Left colon (tissue), 2 donors: ENCODE results near the gene BCL7C. TPM values are rescaled to one million over a fixed set of nuclear protein-coding genes. Genes with fewer than 3 reads are reported as not detected.

ENCODE experiments used
- ATAC-seq: fragments of 200-7000 bp; cut with Tn5 transposase; one replicate; pipeline ENCODE4 v1.9.1; 2020; ENCODE audit warnings: mild to moderate bottlenecking, moderate library complexity
- DNase-seq, 2 donors: peaks; one replicate each; pipeline ENCODE4 v3.0.0-alpha.2; 2020
- intact Hi-C, 2 donors: fragments of 100-400 bp; cut with DNase I in 1 of 2; cut with micrococcal nuclease in 1 of 2; formaldehyde crosslinking; loops; one replicate each; pipeline versions ENCODE4 v1.11.2 to v1.14.0; 2022; cut with DNase I, micrococcal nuclease
- microRNA-seq, 2 donors: library from miRNA; unstranded; fragments of <30 nt; microRNA quantifications; one replicate each; pipeline versions ENCODE4 v1.1.0 to v1.2.0, GENCODE V29; 2020
- total RNA-seq, 2 donors: library from RNA; stranded (reverse); fragmentation: NEBNext Ultra II Directional; extraction: Animal tissue kit (Norgen Biotek cat#: 25700); gene quantifications; one replicate each; pipeline ENCODE4 v1.2.1, GENCODE V29; 2021
- donor health status: DM: no; HTN: no; CAD: no.
- donor health status: DM: yes; HTN: yes; CAD: no.

Gene BCL7C
- total RNA-seq, 2 donors from 2014 or later: 22.3 to 23.5 TPM

DNA sequence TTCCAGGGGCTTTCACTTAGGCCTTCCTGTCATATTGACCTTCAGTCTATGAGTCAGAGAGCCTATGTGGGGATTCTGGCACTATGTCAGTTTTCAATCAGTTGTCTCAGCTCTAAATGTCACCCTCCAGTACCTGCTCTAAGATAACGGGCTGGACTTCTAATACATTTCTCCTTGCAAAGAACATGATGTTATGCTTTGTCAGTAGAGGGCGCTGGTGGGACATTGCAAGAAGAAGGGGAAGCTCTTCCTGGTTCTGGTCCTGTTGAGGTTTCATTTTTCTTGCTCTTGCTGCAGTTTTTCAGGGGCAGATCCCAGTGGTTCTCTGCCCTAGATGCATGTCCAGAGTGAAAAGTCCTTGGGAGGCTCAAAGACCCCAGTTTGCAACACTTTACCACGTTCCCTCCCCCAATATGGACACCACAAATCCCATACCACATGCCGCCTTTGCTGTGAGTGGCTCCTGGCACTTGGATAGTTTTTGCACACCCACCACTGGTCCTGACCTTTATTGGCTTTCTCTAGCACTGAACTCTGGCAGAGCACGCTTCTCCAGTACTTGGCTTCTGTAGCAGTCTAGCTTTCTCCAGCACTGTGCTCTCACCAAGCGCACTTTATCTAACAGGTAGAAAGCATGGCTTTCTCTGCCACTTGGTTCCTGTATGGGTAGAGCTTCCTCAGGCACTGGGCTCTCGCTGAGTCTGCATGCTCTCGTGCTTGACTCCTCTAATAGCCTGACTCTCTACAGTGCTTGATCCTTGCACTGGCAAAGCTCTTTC lies 49.0 kb downstream of the BCL7C start:
- intact Hi-C loops: loop anchor here (5.0 to 10.0 kb wide), 3 partner anchors 57 to 77 kb away; partner anchors contain the start of gene FBXL19 (in 1 of the 2)
- ATAC-seq (peak; percentile 83), DNase-seq (peak; percentile 71 to 83)

DNA sequence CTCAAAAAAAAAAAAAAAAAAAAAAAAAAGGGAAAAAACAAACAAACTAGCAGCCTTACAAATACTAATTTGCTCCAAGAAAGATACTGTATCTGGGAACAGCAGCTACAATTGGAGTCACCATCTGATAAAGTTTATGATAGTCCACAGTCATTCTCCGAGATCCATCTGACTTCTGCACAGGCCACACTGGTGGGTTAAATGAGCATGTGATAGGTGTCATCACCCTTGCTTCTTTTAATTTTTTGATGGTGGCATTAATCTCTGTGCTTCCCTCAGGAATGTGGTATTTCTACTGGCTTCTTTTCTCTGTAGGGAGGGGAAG lies 49.6 kb downstream of the BCL7C start:
- ATAC-seq (no peak), DNase-seq (no peak)
- intact Hi-C loops: loop anchor here (5.0 to 10.0 kb wide), 2 partner anchors 70 to 78 kb away; partner anchors contain the start of gene FBXL19 (in 1 of the 2)

DNA sequence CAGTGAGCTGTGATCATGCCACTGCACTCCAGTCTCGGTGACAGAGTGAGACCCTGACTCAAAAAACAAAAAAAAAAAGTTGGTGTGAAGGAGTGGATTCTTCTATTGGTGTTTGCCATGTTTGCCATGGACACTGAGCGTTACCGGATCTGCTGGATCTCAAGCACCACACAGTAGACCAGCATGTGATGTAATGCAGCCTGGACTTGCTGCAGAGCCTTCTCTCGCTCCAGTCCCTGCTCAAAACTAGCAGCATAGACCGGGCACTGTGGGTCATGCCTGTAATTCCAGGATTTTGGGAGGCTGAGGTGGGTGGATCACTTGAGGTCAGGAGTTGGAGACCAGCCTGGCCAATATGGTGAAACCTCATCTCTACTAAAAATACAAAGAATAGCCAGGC lies 50.4 kb downstream of the BCL7C start:
- ATAC-seq: no peak
- intact Hi-C loops: loop anchor here (5.0 to 10.0 kb wide), 2 partner anchors 71 to 79 kb away; partner anchors contain the start of gene FBXL19 (in 1 of the 2)
- no peak for DNase-seq

DNA sequence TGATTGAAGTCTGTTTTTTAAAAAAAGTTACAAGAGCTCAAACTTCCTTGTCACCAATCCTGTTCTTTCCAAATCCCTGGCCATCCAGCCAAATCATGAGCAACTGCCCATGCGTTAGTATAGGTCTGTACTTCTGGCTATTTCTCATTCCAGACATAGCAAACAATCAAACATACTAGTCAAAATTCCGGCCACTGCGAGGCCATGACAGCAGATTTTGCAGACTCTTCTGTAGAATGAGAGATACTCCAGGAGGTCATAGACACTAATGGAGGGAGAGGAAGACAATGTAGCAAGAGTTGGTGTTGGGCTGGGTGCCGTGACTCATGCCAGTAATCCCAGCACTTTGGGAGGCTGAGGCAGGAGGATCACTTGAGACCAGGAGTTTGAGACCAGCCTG lies 50.9 kb downstream of the BCL7C start:
- DNase-seq: no peak
- intact Hi-C loops: loop anchor here (5.0 to 10.0 kb wide), 2 partner anchors 72 to 79 kb away; partner anchors contain the start of gene FBXL19 (in 1 of the 2)
- no peak for ATAC-seq

DNA sequence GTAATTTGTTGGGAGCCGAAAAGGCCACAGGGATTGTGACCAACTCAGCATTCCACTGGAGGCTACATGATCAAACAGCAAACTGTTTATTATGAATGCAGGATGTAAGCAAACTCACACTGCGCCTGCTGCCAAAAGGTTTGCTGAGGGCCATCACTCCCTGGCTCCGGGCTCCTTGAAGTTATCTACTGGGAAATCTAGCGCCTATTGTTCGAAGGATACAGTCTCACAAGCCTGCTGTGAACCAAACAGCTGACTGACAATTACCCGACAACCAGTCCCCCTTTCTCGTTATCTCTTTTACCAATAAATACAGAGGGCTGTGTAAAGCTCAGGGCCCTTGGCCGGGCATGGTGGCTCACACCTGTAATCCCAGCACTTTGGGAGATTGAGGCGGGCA lies 52.5 kb downstream of the BCL7C start:
- intact Hi-C loops: loop anchor here (5.0 to 10.0 kb wide), 2 partner anchors 73 to 81 kb away; partner anchors contain the start of gene FBXL19 (in 1 of the 2)
- ATAC-seq: no peak
- DNase-seq: no peak

DNA sequence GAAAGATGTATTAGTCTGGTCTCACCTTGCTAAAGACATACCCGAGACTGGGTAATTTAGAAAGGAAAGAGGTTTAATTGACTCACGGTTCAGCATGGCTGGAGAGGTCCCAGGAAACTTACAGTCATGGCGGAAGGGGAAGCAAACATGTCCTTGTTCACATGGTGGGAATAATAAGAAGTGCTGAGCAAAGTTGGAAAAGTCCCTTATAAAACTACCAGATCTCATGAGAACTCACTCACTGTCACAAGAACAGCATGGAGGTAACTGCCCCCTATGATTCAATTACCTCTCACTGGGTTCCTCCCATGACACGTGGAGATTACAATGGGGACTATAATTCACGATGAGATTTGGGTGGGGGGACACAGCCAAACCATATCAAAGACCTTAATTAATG lies 53.3 kb downstream of the BCL7C start:
- no peak for DNase-seq
- intact Hi-C loops: loop anchor here (5.0 to 10.0 kb wide), 2 partner anchors 74 to 82 kb away; partner anchors contain the start of gene FBXL19 (in 1 of the 2)
- ATAC-seq: no peak

DNA sequence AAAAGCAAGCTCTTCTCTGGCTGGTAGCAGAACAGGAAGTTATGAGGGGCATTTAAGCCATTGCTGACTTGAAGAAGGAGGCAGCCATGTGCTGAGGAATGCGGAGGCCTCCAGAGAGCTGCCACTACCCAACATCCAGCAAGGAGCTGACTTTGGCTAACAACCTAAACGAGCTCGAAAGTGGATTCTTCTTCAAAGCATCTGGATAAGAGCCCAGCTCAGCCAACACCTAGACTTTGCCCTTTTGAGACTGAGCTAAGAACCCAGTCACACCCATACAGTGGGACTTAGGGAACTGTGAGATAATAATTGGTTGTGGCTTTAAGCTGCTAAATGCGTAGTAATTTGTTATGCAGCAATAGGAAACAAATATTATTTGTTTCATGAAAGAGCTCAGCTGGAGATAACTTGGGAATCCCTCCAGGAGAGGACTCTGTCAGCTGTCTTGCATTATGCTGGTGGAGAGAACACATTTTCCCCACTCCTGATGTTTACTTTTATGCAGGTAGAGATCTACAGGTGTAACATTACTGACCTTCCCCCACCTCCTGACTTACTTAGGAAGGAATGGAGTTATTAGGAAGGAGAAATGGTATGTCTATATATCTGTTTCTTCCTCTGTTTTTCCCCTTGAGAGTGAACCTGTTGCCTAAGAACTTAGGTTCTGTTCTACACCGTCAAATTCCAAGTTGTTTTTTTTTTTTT lies 54.2 kb downstream of the BCL7C start:
- ATAC-seq: peak; percentile 95
- peak; percentile 39 to 59 for DNase-seq
- intact Hi-C loops: loop anchor here (5.0 to 10.0 kb wide), 2 partner anchors 75 to 83 kb away; partner anchors contain the start of gene FBXL19 (in 1 of the 2)

DNA sequence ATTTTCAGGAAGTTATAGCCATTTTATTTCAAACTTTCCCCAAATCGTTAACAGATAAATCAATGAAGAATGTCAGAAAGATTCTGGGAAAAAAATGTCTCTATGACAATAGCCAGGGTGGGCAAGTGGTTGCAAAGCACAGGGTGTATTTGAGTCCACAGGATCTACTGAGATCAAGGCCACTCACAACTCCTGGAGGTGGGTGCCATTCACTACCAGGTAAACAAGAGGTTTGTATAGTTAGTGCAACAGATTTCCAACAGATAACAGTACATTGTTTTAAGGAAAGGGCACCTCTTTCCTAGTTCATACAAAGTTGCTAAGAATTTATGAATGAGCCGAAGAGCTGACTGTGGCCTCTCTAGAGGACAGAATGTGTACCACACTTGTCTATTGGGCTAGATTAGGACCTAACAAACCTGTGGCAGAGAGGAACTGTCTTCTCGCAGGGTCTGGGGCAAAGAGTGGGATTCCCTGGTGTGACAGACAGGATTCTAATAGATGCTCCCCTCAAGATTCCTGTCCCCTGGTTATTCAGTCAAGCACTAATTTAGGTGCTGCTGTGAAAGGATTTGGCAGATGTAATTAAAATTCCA lies 54.9 kb downstream of the BCL7C start:
- ATAC-seq: peak; percentile 32
- intact Hi-C loops: no loop called here

DNA sequence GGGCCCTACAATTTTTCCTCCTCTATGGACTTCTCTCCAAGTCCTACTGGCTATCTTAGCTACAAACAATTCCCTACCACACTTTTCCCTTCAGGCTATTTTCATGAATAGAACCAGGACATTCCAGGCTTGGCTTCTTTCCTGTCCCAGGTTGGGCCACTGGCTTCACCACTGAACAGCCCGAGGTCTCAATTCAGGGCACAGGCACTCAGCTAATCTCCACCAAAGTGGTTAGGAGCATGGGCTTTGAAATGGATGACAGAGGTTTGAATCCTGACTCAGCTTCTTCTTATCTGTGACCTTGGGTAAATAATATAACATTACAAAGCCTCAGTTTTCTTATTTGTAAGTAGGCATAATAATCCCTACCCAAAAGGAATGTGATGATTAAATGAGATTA lies 56.0 kb downstream of the BCL7C start:
- intact Hi-C loops: no loop called here
- ATAC-seq (no peak), DNase-seq (no peak)

More for the DNA sequence above, 54.9 kb downstream of the BCL7C start:
- no peak for DNase-seq

Small RNAs within 50 kb of the gene (microRNA-seq; reads per million reads assigned to microRNA genes)
- gene MIR4519 (3.2 to 31.3 reads per million in 2 donors), gene MIR762 (0 to 1.4 reads per million in 2 donors)

Other genes with a start within 250 kb of the BCL7C start
- 10 to 100 TPM; 47.6 to 51.0 TPM for gene PRR14, start 243.1 kb downstream of the BCL7C start, total RNA-seq
- gene FBRS, start 235.6 kb downstream of the BCL7C start, total RNA-seq: 10 to 100 TPM; 71.8 to 78.8 TPM
- gene SRCAP, start 194.9 kb downstream of the BCL7C start, total RNA-seq: 10 to 100 TPM; 60.6 to 68.3 TPM
- gene PHKG2, start 145.7 kb downstream of the BCL7C start, total RNA-seq: 10 to 100 TPM; 38.0 to 42.8 TPM
- 1 to 10 TPM; 5.9 to 7.8 TPM for gene CFAP119, start 132.0 kb downstream of the BCL7C start, total RNA-seq
- 10 to 100 TPM; 82.9 to 99.8 TPM for gene RNF40, start 131.8 kb downstream of the BCL7C start, total RNA-seq
- 10 to 100 TPM; 12.3 to 15.2 TPM for gene ZNF629, start 106.9 kb downstream of the BCL7C start, total RNA-seq
- 1 to 10 TPM in 1 of 2 donors, under 1 TPM in 1; 0.24 to 1.7 TPM for gene CTF1, start 2.5 kb upstream of the BCL7C start, total RNA-seq
- gene FBXL19, start 29.5 kb upstream of the BCL7C start, total RNA-seq: 10 to 100 TPM; 20.5 to 24.4 TPM
- gene ORAI3, start 55.0 kb upstream of the BCL7C start, total RNA-seq: 10 to 100 TPM; 12.9 to 21.0 TPM
- gene SETD1A, start 63.7 kb upstream of the BCL7C start, total RNA-seq: 10 to 100 TPM; 12.2 to 15.0 TPM
- gene HSD3B7, start 91.1 kb upstream of the BCL7C start, total RNA-seq: 10 to 100 TPM; 16.9 to 27.2 TPM
- under 1 TPM; 0.75 to 0.79 TPM for gene STX1B, start 116.6 kb upstream of the BCL7C start, total RNA-seq
- 10 to 100 TPM; 66.9 to 83.3 TPM for gene STX4, start 139.5 kb upstream of the BCL7C start, total RNA-seq
- 10 to 100 TPM in 1 of 2 donors, 1 to 10 TPM in 1; 6.9 to 10.9 TPM for gene ZNF668, start 180.2 kb upstream of the BCL7C start, total RNA-seq
- 10 to 100 TPM; 15.3 to 17.3 TPM for gene ZNF646, start 180.3 kb upstream of the BCL7C start, total RNA-seq
- 1 to 10 TPM in 1 of 2 donors, under 1 TPM in 1; 0.61 to 1.1 TPM for gene PRSS53, start 194.9 kb upstream of the BCL7C start, total RNA-seq
- gene VKORC1, start 200.7 kb upstream of the BCL7C start, total RNA-seq: 10 to 100 TPM; 28.7 to 40.5 TPM
- gene BCKDK, start 214.3 kb upstream of the BCL7C start, total RNA-seq: 10 to 100 TPM; 34.6 to 36.3 TPM
- gene KAT8, start 223.6 kb upstream of the BCL7C start, total RNA-seq: 10 to 100 TPM; 61.6 to 76.0 TPM
- 100 to 1,000 TPM; 409 to 428 TPM for gene PRSS8, start 241.7 kb upstream of the BCL7C start, total RNA-seq